Tibial artery (tissue), 4 donors: Measurements from ENCODE around the gene ZRANB3.

Experiments used
- DNase-seq, 2 donors: peaks; one replicate each; pipeline ENCODE4 v3.0.0-alpha.2; 2019
- H3K27ac ChIP-seq, 2 donors: fragments of 200-600 bp; sonication (generic) in 1 of 2; 1 replicate in 1 of 2; 2 replicates in 1 of 2; pipeline ENCODE4 v1.5.1; 2018 to 2019; ENCODE audit warnings: mild to moderate bottlenecking in 1 of 2
- H3K27me3 ChIP-seq, 2 donors: fragments of 200-600 bp; sonication (generic) in 1 of 2; one replicate each; pipeline versions ENCODE4 v1.5.1 to v1.6.0; 2016 to 2019
- H3K36me3 ChIP-seq, 3 donors: fragments of 200-600 bp; sonication (generic) in 2 of 3; one replicate each; pipeline ENCODE4 v1.5.1; 2016 to 2019; ENCODE audit warnings: mild to moderate bottlenecking in 2 of 3
- H3K4me1 ChIP-seq, 4 donors: fragments of 200-600 bp; sonication (generic) in 2 of 4; 1 replicate in 3 of 4; 2 replicates in 1 of 4; pipeline ENCODE4 v1.5.1; 2016 to 2019
- H3K4me3 ChIP-seq, 2 donors: fragments of 200-600 bp; sonication (generic) in 1 of 2; 1 replicate in 1 of 2; 2 replicates in 1 of 2; pipeline ENCODE4 v1.5.1; 2018 to 2019; ENCODE audit warnings: mild to moderate bottlenecking in 2 of 2
- H3K9me3 ChIP-seq, 3 donors: fragments of 200-600 bp; sonication (generic) in 1 of 3; one replicate each; pipeline ENCODE4 v1.5.1; 2016 to 2019
- intact Hi-C: fragments of 100-400 bp; cut with DNase I; formaldehyde crosslinking; loops from one replicate; pipeline ENCODE4 v1.15.0; 2023; ENCODE audit warnings: low total_unique reads
- TF ChIP-seq, protein P1 (sequence below), 2 experiments: fragments of 200-600 bp in 1 of 2; fragments of 450-650 bp in 1 of 2; IDR thresholded peaks; one replicate each; pipeline ENCODE4 v1.5.1; 2017 to 2019; ENCODE audit warnings: antibody characterized with exemption in 2 of 2, mild to moderate bottlenecking in 1 of 2, moderate library complexity in 1 of 2

Gene ZRANB3

DNA sequence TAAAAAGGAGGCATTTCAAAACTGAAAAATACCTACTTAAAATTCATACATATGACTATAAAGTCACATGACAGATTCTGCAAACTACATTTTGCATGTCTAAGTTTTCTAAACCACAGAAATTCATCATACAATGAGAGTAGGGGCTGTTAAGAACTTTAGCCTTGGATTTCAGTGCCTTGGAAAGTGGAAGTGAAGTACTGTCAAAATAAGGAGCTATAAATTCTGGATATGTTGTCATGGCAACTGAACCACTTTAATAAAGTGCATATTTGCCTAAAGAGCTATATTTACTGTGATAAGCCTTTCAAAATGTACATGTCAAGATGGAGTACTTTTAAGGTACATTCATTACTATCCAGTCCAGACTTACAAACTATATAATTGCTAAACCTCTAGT is 251.8 kb downstream of the ZRANB3 start:
- no peak for DNase-seq
- no peak overlapping the region for H3K4me3 ChIP-seq
- intact Hi-C loops, result no loop called here
- TF ChIP-seq, protein P1, sequence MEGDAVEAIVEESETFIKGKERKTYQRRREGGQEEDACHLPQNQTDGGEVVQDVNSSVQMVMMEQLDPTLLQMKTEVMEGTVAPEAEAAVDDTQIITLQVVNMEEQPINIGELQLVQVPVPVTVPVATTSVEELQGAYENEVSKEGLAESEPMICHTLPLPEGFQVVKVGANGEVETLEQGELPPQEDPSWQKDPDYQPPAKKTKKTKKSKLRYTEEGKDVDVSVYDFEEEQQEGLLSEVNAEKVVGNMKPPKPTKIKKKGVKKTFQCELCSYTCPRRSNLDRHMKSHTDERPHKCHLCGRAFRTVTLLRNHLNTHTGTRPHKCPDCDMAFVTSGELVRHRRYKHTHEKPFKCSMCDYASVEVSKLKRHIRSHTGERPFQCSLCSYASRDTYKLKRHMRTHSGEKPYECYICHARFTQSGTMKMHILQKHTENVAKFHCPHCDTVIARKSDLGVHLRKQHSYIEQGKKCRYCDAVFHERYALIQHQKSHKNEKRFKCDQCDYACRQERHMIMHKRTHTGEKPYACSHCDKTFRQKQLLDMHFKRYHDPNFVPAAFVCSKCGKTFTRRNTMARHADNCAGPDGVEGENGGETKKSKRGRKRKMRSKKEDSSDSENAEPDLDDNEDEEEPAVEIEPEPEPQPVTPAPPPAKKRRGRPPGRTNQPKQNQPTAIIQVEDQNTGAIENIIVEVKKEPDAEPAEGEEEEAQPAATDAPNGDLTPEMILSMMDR (IDR thresholded peaks at IDR 0.05), result no peak
- no peaks in the 10 kb centered on the region for H3K9me3 ChIP-seq
- no peaks in the 10 kb centered on the region for H3K27me3 ChIP-seq
- H3K27ac ChIP-seq, result no peak overlapping the region
- no peaks in the 10 kb centered on the region for H3K4me1 ChIP-seq
- no peaks in the 10 kb centered on the region for H3K36me3 ChIP-seq

GRCh38 chr2:135276525-135276924 is 254.5 kb downstream of the ZRANB3 start:
- Histone ChIP-seq H3K27me3 (no peaks in the 10 kb centered on the region), H3K4me3 (no peak overlapping the region), H3K9me3 (no peaks in the 10 kb centered on the region), H3K4me1 (no peaks in the 10 kb centered on the region), H3K36me3 (no peaks in the 10 kb centered on the region), H3K27ac (no peak overlapping the region)
- DNase-seq, result no peak
- intact Hi-C loops, result no loop called here
- TF ChIP-seq, protein P1 (IDR thresholded peaks at IDR 0.05), result no peak

GRCh38 chr2:135271006-135271405 is 260.0 kb downstream of the ZRANB3 start:
- Histone ChIP-seq H3K4me1 (no peaks in the 10 kb centered on the region), H3K27ac (no peak overlapping the region), H3K36me3 (no peaks in the 10 kb centered on the region), H3K9me3 (no peaks in the 10 kb centered on the region), H3K27me3 (no peaks in the 10 kb centered on the region), H3K4me3 (no peak overlapping the region)
- TF ChIP-seq, protein P1 (IDR thresholded peaks at IDR 0.05), result no peak
- DNase-seq, result no peak
- intact Hi-C loops, result no loop called here

DNA sequence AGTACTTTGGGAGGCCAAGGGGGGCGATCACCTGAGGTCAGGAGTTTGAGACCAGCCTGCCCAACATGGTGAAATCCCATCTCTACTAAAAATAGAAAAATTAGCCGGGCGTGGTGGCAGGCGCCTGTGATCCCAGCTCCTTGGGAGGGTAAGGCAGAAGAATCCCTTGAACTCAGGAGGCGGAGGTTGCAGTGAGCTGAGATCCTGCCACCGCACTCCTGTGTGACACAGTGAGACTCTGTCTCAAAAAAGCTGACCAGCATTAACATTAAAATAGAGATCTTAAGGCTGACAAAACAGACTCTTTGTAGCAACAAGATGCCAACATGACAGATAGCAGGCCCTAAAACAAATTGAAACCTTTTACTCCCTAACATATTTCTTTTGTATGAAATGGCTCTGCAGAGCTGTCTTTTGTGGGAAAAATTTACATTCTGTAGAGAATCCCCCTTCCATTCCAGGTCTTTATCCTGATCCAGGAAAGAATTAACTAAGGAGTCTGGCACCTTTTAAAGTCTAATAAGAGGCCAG is 265.0 kb downstream of the ZRANB3 start:
- DNase-seq, result no peak
- intact Hi-C loops, result no loop called here
- Histone ChIP-seq H3K27ac (no peak overlapping the region), H3K27me3 (no peaks in the 10 kb centered on the region), H3K9me3 (no peaks in the 10 kb centered on the region), H3K4me3 (no peak overlapping the region), H3K36me3 (no peaks in the 10 kb centered on the region), H3K4me1 (no peaks in the 10 kb centered on the region)
- TF ChIP-seq, protein P1 (IDR thresholded peaks at IDR 0.05), result no peak

DNA sequence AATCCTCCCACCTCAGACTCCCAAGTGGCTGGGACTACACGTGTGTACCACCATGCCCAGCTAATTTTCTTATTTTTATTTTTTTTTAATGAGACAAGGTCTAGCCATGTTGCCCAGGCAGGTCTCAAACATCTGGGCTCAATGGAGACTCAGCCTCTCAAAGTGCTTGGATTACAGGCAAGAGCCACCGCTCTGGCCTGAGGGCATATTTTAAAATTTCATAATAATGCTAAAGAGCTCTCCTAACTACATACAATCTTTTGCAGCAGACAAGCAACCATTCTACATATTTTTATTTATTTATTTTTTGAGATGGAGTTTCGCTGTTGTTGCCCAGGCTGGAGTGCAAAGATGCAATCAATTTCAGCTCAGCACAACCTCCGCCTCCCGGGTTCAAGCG is 271.9 kb downstream of the ZRANB3 start:
- Histone ChIP-seq H3K4me1 (no peaks in the 10 kb centered on the region), H3K4me3 (no peak overlapping the region), H3K27ac (no peak overlapping the region), H3K27me3 (no peaks in the 10 kb centered on the region), H3K9me3 (no peaks in the 10 kb centered on the region), H3K36me3 (peaks cover 0 to 4% (median 0%) of the 10 kb centered on the region in 3 donors)
- TF ChIP-seq, protein P1 (IDR thresholded peaks at IDR 0.05), result no peak
- DNase-seq, result no peak
- intact Hi-C loops, result no loop called here

DNA sequence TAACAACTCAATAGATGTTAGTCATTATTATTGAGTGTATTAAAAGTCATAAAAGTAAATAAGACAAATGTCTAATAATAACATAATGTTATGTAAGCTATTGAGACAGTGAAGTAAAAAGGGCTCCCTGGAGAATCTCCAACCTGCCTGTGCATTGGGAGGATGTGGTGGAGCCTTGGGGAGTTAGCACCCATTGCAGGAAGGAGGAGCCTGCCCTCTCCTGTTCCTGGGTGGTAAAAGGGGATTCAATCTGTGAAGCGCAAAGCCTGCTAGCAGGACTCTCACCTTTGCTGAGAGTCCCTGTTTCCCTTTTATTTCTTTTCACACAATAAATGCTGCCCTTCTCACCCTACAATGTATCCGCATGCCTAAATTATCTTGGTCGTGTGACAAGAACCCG is 272.8 kb downstream of the ZRANB3 start:
- Histone ChIP-seq H3K27me3 (no peaks in the 10 kb centered on the region), H3K4me1 (no peaks in the 10 kb centered on the region), H3K4me3 (no peak overlapping the region), H3K27ac (no peak overlapping the region), H3K36me3 (peaks cover 0 to 4% (median 0%) of the 10 kb centered on the region in 3 donors), H3K9me3 (no peaks in the 10 kb centered on the region)
- DNase-seq, result no peak
- intact Hi-C loops, result no loop called here
- TF ChIP-seq, protein P1 (IDR thresholded peaks at IDR 0.05), result no peak
